Measurements from ENCODE around the gene PIP5K1C.

Gene PIP5K1C

DNA sequence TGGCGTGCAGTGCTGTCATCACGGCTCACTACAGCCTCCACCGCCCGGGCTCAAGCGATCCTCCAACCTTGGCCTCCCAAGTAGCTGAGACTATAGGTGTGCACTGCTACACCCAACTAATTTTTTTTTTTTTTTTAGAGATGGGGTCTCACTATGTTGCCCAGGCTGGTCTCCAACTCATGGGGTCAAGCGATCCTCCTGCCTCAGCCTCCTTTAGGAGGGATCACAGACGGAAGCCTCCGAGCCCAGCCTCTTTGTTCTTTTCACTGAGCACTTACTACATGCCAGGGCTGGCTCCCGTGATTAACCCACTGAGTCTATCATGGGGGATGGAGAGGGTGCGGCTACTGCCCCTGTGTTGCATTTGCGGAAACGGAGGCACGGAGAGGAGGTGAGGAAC is 60.8 kb downstream of the PIP5K1C start:
- in situ Hi-C loops (cut with MboI; ENCODE audit: low sequenced_read_pairs, unreplicated experiment), result no loop called here
- DNase-seq (ENCODE audit: low spot score), result no peak
- no peak for TF ChIP-seq CTCF (IDR thresholded peaks at IDR 0.05; ENCODE audit: borderline replicate concordance, control extremely low read depth, extremely low read depth, insufficient read depth, missing control alignments)

DNA sequence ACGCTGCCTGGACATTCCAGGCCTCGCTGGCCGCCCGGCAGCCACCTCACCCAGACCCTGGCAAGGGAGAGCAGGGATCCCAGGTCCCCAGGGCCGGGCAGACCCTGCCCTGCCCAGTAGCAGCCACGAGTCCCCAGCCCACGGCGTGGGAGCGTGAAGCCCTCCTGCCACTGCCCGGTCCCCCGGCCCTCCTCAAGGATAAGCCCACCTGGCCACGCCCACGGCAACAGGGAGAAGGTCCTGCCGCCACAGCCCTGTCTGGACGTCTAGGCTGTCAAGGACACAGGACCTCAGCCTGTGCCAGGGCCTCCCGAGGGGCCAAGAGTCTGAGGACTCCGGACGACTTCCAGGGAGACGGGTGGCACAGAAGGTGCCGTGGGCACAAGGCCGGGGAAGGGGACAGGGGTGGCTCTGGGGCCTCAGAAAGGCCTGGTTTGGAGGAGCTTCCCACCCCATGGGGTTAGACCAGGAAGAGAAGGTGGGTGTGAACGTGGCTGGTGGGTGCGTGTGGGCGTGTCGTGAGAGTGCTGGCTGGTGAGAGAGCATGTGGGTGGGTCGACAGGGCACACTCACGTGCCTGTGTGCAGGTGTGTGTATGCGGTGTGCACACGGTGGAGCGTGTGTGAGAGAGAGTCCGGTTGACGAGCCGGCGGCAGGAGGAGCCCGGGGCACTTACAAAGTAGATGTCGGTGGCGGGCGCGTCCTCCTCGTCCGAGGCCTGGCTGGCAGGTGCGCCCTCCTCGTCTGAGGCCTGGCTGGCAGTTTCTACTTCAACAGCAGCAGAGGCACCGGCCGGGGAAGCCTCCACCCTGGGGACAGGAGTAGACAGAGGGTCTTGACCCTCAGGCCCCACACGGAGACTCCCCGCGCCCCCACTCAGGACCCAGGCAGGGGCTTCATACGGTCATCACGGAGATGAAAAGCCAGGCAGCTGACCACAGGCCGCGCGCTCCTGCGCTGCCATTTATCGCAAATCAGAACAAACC is 61.8 kb downstream of the PIP5K1C start:
- no peak for DNase-seq (ENCODE audit: low spot score)
- in situ Hi-C loops (cut with MboI; ENCODE audit: low sequenced_read_pairs, unreplicated experiment), result no loop called here
- TF ChIP-seq CTCF (IDR thresholded peaks at IDR 0.05; ENCODE audit: borderline replicate concordance, control extremely low read depth, extremely low read depth, insufficient read depth, missing control alignments), result no peak

GRCh38 chr19:3637621-3638020 is 62.6 kb downstream of the PIP5K1C start:
- in situ Hi-C loops (cut with MboI; ENCODE audit: low sequenced_read_pairs, unreplicated experiment), result no loop called here
- no peak for DNase-seq (ENCODE audit: low spot score)
- no peak for TF ChIP-seq CTCF (IDR thresholded peaks at IDR 0.05; ENCODE audit: borderline replicate concordance, control extremely low read depth, extremely low read depth, insufficient read depth, missing control alignments)

GRCh38 chr19:3636962-3637361 is 63.3 kb downstream of the PIP5K1C start:
- no peak for TF ChIP-seq CTCF (IDR thresholded peaks at IDR 0.05; ENCODE audit: borderline replicate concordance, control extremely low read depth, extremely low read depth, insufficient read depth, missing control alignments)
- in situ Hi-C loops (cut with MboI; ENCODE audit: low sequenced_read_pairs, unreplicated experiment), result no loop called here
- no peak for DNase-seq (ENCODE audit: low spot score)

DNA sequence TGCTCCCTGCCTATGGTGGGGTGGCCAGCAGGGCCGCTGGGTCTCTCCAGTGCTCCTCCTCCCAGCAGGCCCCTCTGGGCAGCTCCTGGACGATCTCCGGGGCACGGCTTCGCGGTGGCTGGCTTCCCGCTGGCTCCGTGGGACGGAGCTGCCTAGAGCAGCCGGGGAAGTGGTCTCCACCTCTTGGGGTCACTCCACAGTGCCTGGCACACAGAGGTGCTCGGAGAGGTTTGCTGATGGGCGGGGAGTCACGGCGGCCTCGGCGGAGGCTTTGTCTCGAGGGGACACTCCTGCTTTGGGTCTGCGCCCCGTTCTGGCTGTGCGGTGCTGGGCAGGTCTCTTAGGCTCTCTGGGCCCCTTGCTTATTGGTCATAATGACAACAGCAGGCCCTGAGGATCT is 63.8 kb downstream of the PIP5K1C start:
- TF ChIP-seq CTCF (IDR thresholded peaks at IDR 0.05; ENCODE audit: borderline replicate concordance, control extremely low read depth, extremely low read depth, insufficient read depth, missing control alignments), result no peak
- DNase-seq (ENCODE audit: low spot score), result no peak
- in situ Hi-C loops (cut with MboI; ENCODE audit: low sequenced_read_pairs, unreplicated experiment), result no loop called here

DNA sequence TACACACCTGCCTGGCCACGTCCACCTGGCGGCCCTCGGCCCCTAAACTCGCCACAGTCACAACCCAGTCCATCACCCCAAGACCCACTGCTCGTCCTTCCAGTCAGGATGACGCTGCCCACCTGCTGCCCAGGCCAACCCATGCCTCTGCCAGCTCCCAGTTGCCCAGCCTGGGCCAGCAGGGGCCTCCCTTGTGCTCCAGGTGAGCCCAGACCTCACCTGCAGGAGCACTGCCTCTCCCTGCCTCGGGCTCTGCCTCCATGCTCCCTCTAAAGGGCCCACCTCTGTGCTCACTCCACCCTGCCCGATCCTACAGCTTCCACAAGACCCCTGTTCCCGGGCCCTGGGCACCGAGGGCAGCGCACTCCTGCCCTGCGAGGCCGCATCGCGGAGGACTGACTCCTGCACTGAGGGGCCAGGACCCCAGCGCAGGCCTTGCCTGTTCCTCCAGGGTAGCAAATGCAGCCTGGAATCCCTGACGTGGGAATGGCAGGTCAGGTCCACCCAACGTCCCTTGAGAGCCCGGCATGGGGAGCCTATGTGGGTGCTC is 65.7 kb downstream of the PIP5K1C start:
- no peak for TF ChIP-seq CTCF (IDR thresholded peaks at IDR 0.05; ENCODE audit: borderline replicate concordance, control extremely low read depth, extremely low read depth, insufficient read depth, missing control alignments)
- in situ Hi-C loops (cut with MboI; ENCODE audit: low sequenced_read_pairs, unreplicated experiment), result no loop called here
- DNase-seq (ENCODE audit: low spot score), result no peak
